ENCODE data around the gene FMN1. TPM values are rescaled to one million over a fixed set of nuclear protein-coding genes. Genes with fewer than 3 reads are reported as not detected.

FMN1 gene, protein sequence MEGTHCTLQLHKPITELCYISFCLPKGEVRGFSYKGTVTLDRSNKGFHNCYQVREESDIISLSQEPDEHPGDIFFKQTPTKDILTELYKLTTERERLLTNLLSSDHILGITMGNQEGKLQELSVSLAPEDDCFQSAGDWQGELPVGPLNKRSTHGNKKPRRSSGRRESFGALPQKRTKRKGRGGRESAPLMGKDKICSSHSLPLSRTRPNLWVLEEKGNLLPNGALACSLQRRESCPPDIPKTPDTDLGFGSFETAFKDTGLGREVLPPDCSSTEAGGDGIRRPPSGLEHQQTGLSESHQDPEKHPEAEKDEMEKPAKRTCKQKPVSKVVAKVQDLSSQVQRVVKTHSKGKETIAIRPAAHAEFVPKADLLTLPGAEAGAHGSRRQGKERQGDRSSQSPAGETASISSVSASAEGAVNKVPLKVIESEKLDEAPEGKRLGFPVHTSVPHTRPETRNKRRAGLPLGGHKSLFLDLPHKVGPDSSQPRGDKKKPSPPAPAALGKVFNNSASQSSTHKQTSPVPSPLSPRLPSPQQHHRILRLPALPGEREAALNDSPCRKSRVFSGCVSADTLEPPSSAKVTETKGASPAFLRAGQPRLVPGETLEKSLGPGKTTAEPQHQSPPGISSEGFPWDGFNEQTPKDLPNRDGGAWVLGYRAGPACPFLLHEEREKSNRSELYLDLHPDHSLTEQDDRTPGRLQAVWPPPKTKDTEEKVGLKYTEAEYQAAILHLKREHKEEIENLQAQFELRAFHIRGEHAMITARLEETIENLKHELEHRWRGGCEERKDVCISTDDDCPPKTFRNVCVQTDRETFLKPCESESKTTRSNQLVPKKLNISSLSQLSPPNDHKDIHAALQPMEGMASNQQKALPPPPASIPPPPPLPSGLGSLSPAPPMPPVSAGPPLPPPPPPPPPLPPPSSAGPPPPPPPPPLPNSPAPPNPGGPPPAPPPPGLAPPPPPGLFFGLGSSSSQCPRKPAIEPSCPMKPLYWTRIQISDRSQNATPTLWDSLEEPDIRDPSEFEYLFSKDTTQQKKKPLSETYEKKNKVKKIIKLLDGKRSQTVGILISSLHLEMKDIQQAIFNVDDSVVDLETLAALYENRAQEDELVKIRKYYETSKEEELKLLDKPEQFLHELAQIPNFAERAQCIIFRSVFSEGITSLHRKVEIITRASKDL (N-terminal part only)
- 2.1 TPM for total RNA-seq

DNA sequence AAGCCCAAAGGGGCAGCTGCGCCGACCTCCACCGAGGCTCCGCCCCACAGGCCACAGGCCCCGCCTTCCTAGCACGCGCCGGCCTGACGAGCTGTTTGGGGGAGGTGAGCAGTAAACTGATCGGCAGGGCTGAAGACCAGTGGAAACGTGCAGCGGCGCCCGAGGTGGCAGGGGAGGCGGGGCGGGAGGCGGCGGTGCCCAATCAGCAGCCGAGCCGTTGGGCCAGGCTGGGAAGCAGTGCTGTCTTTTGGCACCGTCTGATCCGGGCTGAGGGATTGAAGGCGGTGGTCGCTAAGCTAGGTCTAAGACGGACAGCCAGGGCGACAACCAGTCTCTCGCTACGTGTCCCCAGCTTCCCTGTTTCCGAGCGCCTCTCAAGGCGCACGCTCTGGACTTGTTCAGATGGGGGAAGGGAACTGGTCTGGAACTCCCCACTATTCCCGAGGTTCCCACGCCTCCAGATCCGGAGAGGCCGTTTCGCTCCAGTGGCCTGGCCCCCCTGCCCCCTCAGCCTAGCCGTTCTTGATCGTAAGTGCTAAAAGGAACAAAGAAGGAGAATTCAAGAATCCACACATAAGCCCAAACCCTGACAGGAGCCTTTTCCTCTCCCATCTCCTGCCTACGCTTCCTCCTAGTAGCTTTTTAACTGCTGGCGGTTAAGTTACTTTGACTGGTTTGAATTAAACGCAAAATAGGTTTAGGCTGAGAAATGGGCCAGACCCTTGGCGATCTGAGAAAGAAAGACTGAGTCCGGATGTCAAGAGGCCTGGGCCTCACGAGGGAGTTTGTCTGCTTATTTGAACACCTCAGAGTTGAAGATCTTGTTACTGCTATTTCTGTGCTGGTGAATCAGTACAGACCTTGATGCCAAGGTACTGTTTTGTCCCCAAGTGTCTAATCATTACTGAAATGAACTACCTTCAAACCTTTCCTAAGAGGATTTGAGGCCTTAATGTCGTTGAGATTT is at the start of gene FMN1:
Gene FMN1, minus strand, starts transcription at position 11 of the 967 bp plus-strand sequence. CDS start 39,800 bp downstream, outside the sequence.

DNA sequence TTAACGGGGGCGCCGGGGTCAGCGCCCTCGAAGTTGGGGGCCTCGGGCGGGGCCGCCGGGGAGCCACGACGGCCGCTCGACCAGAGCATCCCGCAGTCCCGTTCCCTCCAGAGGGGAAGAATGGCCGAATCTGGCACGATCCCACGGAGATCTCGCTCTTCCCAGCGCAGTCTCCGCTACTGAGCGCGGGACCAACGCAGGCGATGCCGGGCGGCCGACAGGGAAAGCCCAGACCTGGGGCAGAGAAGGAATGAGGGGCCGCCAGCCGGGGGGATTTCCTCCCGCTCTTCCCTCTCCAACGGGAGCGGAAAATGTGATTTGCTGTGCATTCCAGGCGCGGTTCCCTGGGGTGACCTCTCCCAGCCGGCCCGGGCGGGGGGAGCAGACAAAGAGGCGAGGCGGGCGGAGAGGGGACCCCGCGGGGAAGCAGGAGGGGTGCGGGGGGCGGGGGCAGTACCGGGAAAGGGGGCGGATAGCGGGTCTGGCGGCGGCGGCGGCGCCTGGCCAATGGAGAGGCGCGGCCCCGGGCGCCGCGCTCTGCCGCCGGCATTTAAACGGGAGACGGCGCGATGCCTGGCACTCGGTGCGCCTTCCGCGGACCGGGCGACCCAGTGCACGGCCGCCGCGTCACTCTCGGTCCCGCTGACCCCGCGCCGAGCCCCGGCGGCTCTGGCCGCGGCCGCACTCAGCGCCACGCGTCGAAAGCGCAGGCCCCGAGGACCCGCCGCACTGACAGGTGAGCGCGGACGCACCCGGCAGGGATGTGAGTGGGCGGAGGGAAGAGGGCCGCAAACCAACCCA is 476.9 kb downstream of the FMN1 start, which contains the start of gene GREM1:
Gene GREM1, plus strand, starts transcription at position 579 of the 801 bp plus-strand sequence. CDS start 12,687 bp downstream, outside the sequence.

Small RNA genes within 50 kb of the gene (small RNA-seq; reads per million reads assigned to genes)
- not detected for gene RF00591

Other genes with a start within 250 kb of the FMN1 start
- gene RYR3, start 116.3 kb upstream of the FMN1 start, total RNA-seq = 23.1 TPM